ENCODE data around the gene CTNNBIP1.

The CTNNBIP1 gene

GRCh38 chr1:9833632-9834031 lies 76.4 kb downstream of the CTNNBIP1 start:
- H3K27me3 ChIP-seq: no peaks in the 10 kb centered on the region
- no peaks in the 10 kb centered on the region for H3K36me3 ChIP-seq
- H3K4me1 ChIP-seq: no peaks in the 10 kb centered on the region; the same call in 1 of the 2 replicates
- H3K9me3 ChIP-seq: no peaks in the 10 kb centered on the region
- no peak overlapping the region for H3K4me3 ChIP-seq (ENCODE audit: low read depth, low read length)
- no peak for DNase-seq
- TF ChIP-seq CTCF (IDR thresholded peaks at IDR 0.05; ENCODE audit: low read depth, low read length): no peak

GRCh38 chr1:9827558-9828185 lies 82.4 kb downstream of the CTNNBIP1 start:
- Histone ChIP-seq H3K4me1 (no peaks in the 10 kb centered on the region), H3K36me3 (no peaks in the 10 kb centered on the region), H3K4me3 (ENCODE audit: low read depth, low read length) (no peak overlapping the region), H3K27me3 (no peaks in the 10 kb centered on the region), H3K9me3 (no peaks in the 10 kb centered on the region)
- TF ChIP-seq CTCF (IDR thresholded peaks at IDR 0.05; ENCODE audit: low read depth, low read length): no peak
- no peak for DNase-seq

- no peaks in the 10 kb centered on the region for H3K9me3 ChIP-seq
- no peak overlapping the region for H3K4me3 ChIP-seq (ENCODE audit: low read depth, low read length)
- no peaks in the 10 kb centered on the region for H3K36me3 ChIP-seq
- H3K4me1 ChIP-seq: no peaks in the 10 kb centered on the region
- DNase-seq: no peak
- no peaks in the 10 kb centered on the region for H3K27me3 ChIP-seq
- TF ChIP-seq CTCF (IDR thresholded peaks at IDR 0.05; ENCODE audit: low read depth, low read length): no peak
Observed at GRCh38 chr1:9826616-9827015, 83.5 kb downstream of the CTNNBIP1 start.

- TF ChIP-seq CTCF (IDR thresholded peaks at IDR 0.05; ENCODE audit: low read depth, low read length): no peak
- no peaks in the 10 kb centered on the region for H3K27me3 ChIP-seq
- no peak for DNase-seq
- no peaks in the 10 kb centered on the region for H3K9me3 ChIP-seq
- no peaks in the 10 kb centered on the region for H3K36me3 ChIP-seq
- H3K4me3 ChIP-seq (ENCODE audit: low read depth, low read length): no peak overlapping the region
- no peaks in the 10 kb centered on the region for H3K4me1 ChIP-seq
Observed at GRCh38 chr1:9826087-9826486, 84.0 kb downstream of the CTNNBIP1 start.

- Histone ChIP-seq H3K9me3 (no peaks in the 10 kb centered on the region), H3K27me3 (no peaks in the 10 kb centered on the region), H3K36me3 (no peaks in the 10 kb centered on the region), H3K4me3 (ENCODE audit: low read depth, low read length) (no peak overlapping the region), H3K4me1 (no peaks in the 10 kb centered on the region)
- DNase-seq: peak; percentile 39
- TF ChIP-seq CTCF (IDR thresholded peaks at IDR 0.05; ENCODE audit: low read depth, low read length): no peak
Observed at GRCh38 chr1:9825093-9826074, 84.7 kb downstream of the CTNNBIP1 start.

GRCh38 chr1:9824702-9825089 lies 85.4 kb downstream of the CTNNBIP1 start:
- no peaks in the 10 kb centered on the region for H3K27me3 ChIP-seq
- no peaks in the 10 kb centered on the region for H3K4me1 ChIP-seq
- TF ChIP-seq CTCF (IDR thresholded peaks at IDR 0.05; ENCODE audit: low read depth, low read length): no peak
- H3K36me3 ChIP-seq: no peaks in the 10 kb centered on the region
- no peaks in the 10 kb centered on the region for H3K9me3 ChIP-seq
- peak overlapping the region; percentile 53 for H3K4me3 ChIP-seq (ENCODE audit: low read depth, low read length)
- DNase-seq: no peak
